OCI-M2 (cell line): ENCODE data around the gene ADIPOR2.

Source experiments
- DNase-seq: peaks from one replicate; lab custom pipeline; 2025; ENCODE audit not compliant: unreplicated experiment; lab: John Stamatoyannopoulos, UW

The ADIPOR2 gene

GRCh38 chr12:1769809-1770494, 79.1 kb downstream of the ADIPOR2 start:
- DNase-seq = no peak

- DNase-seq = no peak
Measured at GRCh38 chr12:1773937-1774655, 83.2 kb downstream of the ADIPOR2 start.

- no peak for DNase-seq
Measured at GRCh38 chr12:1776170-1776921, 85.5 kb downstream of the ADIPOR2 start.

GRCh38 chr12:1777798-1778197, 86.9 kb downstream of the ADIPOR2 start:
- no peak for DNase-seq

- DNase-seq = no peak
Measured at GRCh38 chr12:1778911-1779310, 88.0 kb downstream of the ADIPOR2 start.

- DNase-seq = no peak
Measured at GRCh38 chr12:1779783-1780182, 88.9 kb downstream of the ADIPOR2 start.

- no peak for DNase-seq
Measured at GRCh38 chr12:1781772-1782171, 90.9 kb downstream of the ADIPOR2 start.

GRCh38 chr12:1782215-1782614, 91.3 kb downstream of the ADIPOR2 start:
- DNase-seq = no peak

GRCh38 chr12:1787714-1788113, 96.8 kb downstream of the ADIPOR2 start:
- DNase-seq = no peak

GRCh38 chr12:1790444-1790843, 99.6 kb downstream of the ADIPOR2 start:
- no peak for DNase-seq

- DNase-seq = no peak
Measured at GRCh38 chr12:1791104-1791841, 100.4 kb downstream of the ADIPOR2 start.

GRCh38 chr12:1792406-1792805, 101.5 kb downstream of the ADIPOR2 start:
- no peak for DNase-seq

GRCh38 chr12:1793426-1794210, 102.7 kb downstream of the ADIPOR2 start:
- no peak for DNase-seq

GRCh38 chr12:1794440-1795090, 103.7 kb downstream of the ADIPOR2 start:
- no peak for DNase-seq

GRCh38 chr12:1795221-1795784, 104.4 kb downstream of the ADIPOR2 start:
- DNase-seq = no peak

- DNase-seq = no peak
Measured at GRCh38 chr12:1795785-1796514, 105.1 kb downstream of the ADIPOR2 start.

- no peak for DNase-seq
Measured at GRCh38 chr12:1796515-1797010, 105.7 kb downstream of the ADIPOR2 start.

- DNase-seq = no peak
Measured at GRCh38 chr12:1797011-1797901, 106.4 kb downstream of the ADIPOR2 start.
